ENCODE data around the gene LBR. TPM values are rescaled to one million over a fixed set of nuclear protein-coding genes. Genes with fewer than 3 reads are reported as not detected.

The LBR gene
- total RNA-seq, 3 donors from 2014 or later (not counting 1 experiment from before 2014, with no cell fraction given): 161 to 179 (median 178) TPM

- no peaks in the 10 kb centered on the region for H3K36me3 Mint-ChIP-seq
- no peaks in the 10 kb centered on the region for H3K27me3 Mint-ChIP-seq (ENCODE audit: low read depth in 2 of 2)
- no peaks in the 10 kb centered on the region for H3K9me3 ChIP-seq (ENCODE audit: control insufficient read depth, insufficient read depth, low read length)
- H3K9me3 Mint-ChIP-seq: no peaks in the 10 kb centered on the region
- H3K27ac Mint-ChIP-seq: no peak overlapping the region
- DNase-seq (no peak), ATAC-seq (no peak)
- 95% methylated on average over 36 of the region's 36 CpGs for WGBS (ENCODE audit: insufficient coverage)
- H3K4me3 Mint-ChIP-seq: no peak overlapping the region
- H3K4me1 Mint-ChIP-seq: peaks cover 15 to 18% of the 10 kb centered on the region in 2 donors
- no peak overlapping the region for H3K4me3 ChIP-seq (ENCODE audit: low read length)
- H3K4me1 ChIP-seq (ENCODE audit: control insufficient read depth, insufficient read depth, low read length): peaks cover 14% of the 10 kb centered on the region
- H3K27ac ChIP-seq (ENCODE audit: low read length): no peak overlapping the region
- TF ChIP-seq CTCF (IDR thresholded peaks at IDR 0.05): no peak
- intact Hi-C loops (cut with micrococcal nuclease): no loop called here
- H3K27me3 ChIP-seq (ENCODE audit: control insufficient read depth, insufficient read depth, low read length): no peaks in the 10 kb centered on the region
- no peaks in the 10 kb centered on the region for H3K36me3 ChIP-seq (ENCODE audit: control insufficient read depth, insufficient read depth, low read length)
These were observed 3.4 kb upstream of the LBR start for GRCh38 chr1:225431081-225431863.

- Mint-ChIP-seq H3K27me3 (ENCODE audit: low read depth in 2 of 2) (no peaks in the 10 kb centered on the region), H3K9me3 (no peaks in the 10 kb centered on the region), H3K27ac (no peak overlapping the region), H3K4me1 (peaks cover 25 to 28% of the 10 kb centered on the region in 2 donors), H3K4me3 (peak overlapping the region; percentile 37), H3K36me3 (no peaks in the 10 kb centered on the region)
- Histone ChIP-seq H3K4me3 (ENCODE audit: low read length) (no peak overlapping the region), H3K27ac (ENCODE audit: low read length) (no peak overlapping the region), H3K9me3 (ENCODE audit: control insufficient read depth, insufficient read depth, low read length) (no peaks in the 10 kb centered on the region), H3K27me3 (ENCODE audit: control insufficient read depth, insufficient read depth, low read length) (no peaks in the 10 kb centered on the region), H3K4me1 (ENCODE audit: control insufficient read depth, insufficient read depth, low read length) (peaks cover 21% of the 10 kb centered on the region), H3K36me3 (ENCODE audit: control insufficient read depth, insufficient read depth, low read length) (no peaks in the 10 kb centered on the region)
- intact Hi-C loops (cut with micrococcal nuclease): no loop called here
- ATAC-seq (no peak), DNase-seq (no peak)
- TF ChIP-seq CTCF (IDR thresholded peaks at IDR 0.05): no peak
- 96% methylated on average over 7 of the region's 7 CpGs for WGBS (ENCODE audit: insufficient coverage)
These were observed 2.5 kb upstream of the LBR start for GRCh38 chr1:225430301-225430700.

- Mint-ChIP-seq H3K27me3 (ENCODE audit: low read depth in 2 of 2) (no peaks in the 10 kb centered on the region), H3K9me3 (no peaks in the 10 kb centered on the region), H3K4me3 (peak overlapping the region; percentile 89), H3K4me1 (peaks cover 38 to 41% of the 10 kb centered on the region in 2 donors), H3K27ac (peak overlapping the region; percentile 88 to 90), H3K36me3 (no peaks in the 10 kb centered on the region)
- Histone ChIP-seq H3K36me3 (ENCODE audit: control insufficient read depth, insufficient read depth, low read length) (no peaks in the 10 kb centered on the region), H3K9me3 (ENCODE audit: control insufficient read depth, insufficient read depth, low read length) (no peaks in the 10 kb centered on the region), H3K27ac (ENCODE audit: low read length) (peak overlapping the region; percentile 91), H3K27me3 (ENCODE audit: control insufficient read depth, insufficient read depth, low read length) (no peaks in the 10 kb centered on the region), H3K4me1 (ENCODE audit: control insufficient read depth, insufficient read depth, low read length) (peaks cover 30% of the 10 kb centered on the region), H3K4me3 (ENCODE audit: low read length) (peak overlapping the region; percentile 76)
- ATAC-seq: peak in 1 of 3 donors; percentile 7
- DNase-seq: peak in 1 of 2 donors; percentile 37
- WGBS (ENCODE audit: insufficient coverage): 8% methylated on average over 5 of the region's 7 CpGs
- no peak for TF ChIP-seq CTCF (IDR thresholded peaks at IDR 0.05)
- intact Hi-C loops (cut with micrococcal nuclease): loop anchor here (1.0 to 2.0 kb wide), 3 partner anchors 16 to 31 kb away; no protein-coding TSS in a partner anchor
These were observed 1.1 kb upstream of the LBR start for GRCh38 chr1:225428881-225429455.

Measured in natural killer cell (primary cell).